MCF 10A (cell line): ENCODE data around the gene CDH24. TPM values are rescaled to one million over a fixed set of nuclear protein-coding genes. Genes with fewer than 3 reads are reported as not detected.

Experiments
- BruUV-seq: library from RNA; stranded (reverse); fragments of 400-500 nt; replicated peaks from 2 replicates; lab custom pipeline; 2021; lab: Mats Ljungman, UMichigan
- CTCF ChIA-PET: fragments of 300-600 bp; sonication (Branson Sonifier 250); formaldehyde crosslinking; extraction: SDS; loops from one replicate; lab custom pipeline; 2021; ENCODE audit warnings: antibody characterized with exemption, inconsistent platforms; lab: Yijun Ruan, JAX
- POLR2A ChIA-PET: fragments of 300-600, 350-650 bp; sonication (Branson Sonifier 250); formaldehyde crosslinking; extraction: SDS; loops from one replicate; lab custom pipeline; 2020; ENCODE audit warnings: antibody characterized with exemption, inconsistent platforms; lab: Yijun Ruan, JAX
- DNase-seq: peaks from one replicate; pipeline ENCODE4 v3.0.0-alpha.2; 2018; ENCODE audit not compliant: unreplicated experiment
- H3K27ac Mint-ChIP-seq: one replicate; pipeline ENCODE4 v1.8.0; 2022; ENCODE audit warnings: mild to moderate bottlenecking, low read depth, mixed read lengths; ENCODE audit not compliant: unreplicated experiment
- H3K27me3 Mint-ChIP-seq: one replicate; pipeline ENCODE4 v1.8.0; 2022; ENCODE audit warnings: mixed read lengths; ENCODE audit not compliant: insufficient read depth, unreplicated experiment
- H3K36me3 Mint-ChIP-seq: one replicate; pipeline ENCODE4 v1.8.0; 2022; ENCODE audit warnings: mild to moderate bottlenecking, moderate library complexity, mixed read lengths; ENCODE audit not compliant: insufficient read depth, unreplicated experiment
- H3K4me1 Mint-ChIP-seq: one replicate; pipeline ENCODE4 v1.8.0; 2022; ENCODE audit warnings: mixed read lengths; ENCODE audit not compliant: insufficient read depth, unreplicated experiment
- H3K4me3 Mint-ChIP-seq: one replicate; pipeline ENCODE4 v1.8.0; 2022; ENCODE audit warnings: mild to moderate bottlenecking, moderate library complexity, mixed read lengths; ENCODE audit not compliant: unreplicated experiment
- H3K9me3 Mint-ChIP-seq: one replicate; pipeline ENCODE4 v1.8.0; 2022; ENCODE audit warnings: mixed read lengths; ENCODE audit not compliant: unreplicated experiment
- CTCF ChIP-seq: fragments of 200-600 bp; IDR thresholded peaks from one replicate; pipeline ENCODE4 v1.8.0; 2022; ENCODE audit warnings: antibody characterized with exemption, mild to moderate bottlenecking; ENCODE audit not compliant: unreplicated experiment
- intact Hi-C: fragments of 100-400 bp; cut with micrococcal nuclease; formaldehyde crosslinking; loops from 2 replicates; pipeline ENCODE4 v1.14.1; 2022
- total RNA-seq: library from RNA; stranded (reverse); gene quantifications from 2 replicates; pipeline ENCODE4 v1.2.3, GENCODE V29; 2022

CDH24 gene
- total RNA-seq, 1 experiment from 2014 or later = 4.9 TPM

GRCh38 chr14:23021434-23021833 is 35.9 kb downstream of the CDH24 start:
- Mint-ChIP-seq H3K4me3 (no peak overlapping the region), H3K27me3 (no peaks in the 10 kb centered on the region), H3K4me1 (no peaks in the 10 kb centered on the region), H3K36me3 (peaks cover 21% of the 10 kb centered on the region), H3K27ac (no peak overlapping the region), H3K9me3 (no peaks in the 10 kb centered on the region)
- DNase-seq = no peak
- TF ChIP-seq CTCF = no peak
- POLR2A ChIA-PET = interaction anchor here (1.1 to 1.3 kb wide), 2 partner anchors 10 to 11 kb away, joined by 3 to 4 read pairs; no protein-coding TSS in a partner anchor
- intact Hi-C loops = no loop called here
- CTCF ChIA-PET = interaction anchor here (0.9 to 1.0 kb wide), 4 partner anchors 12 to 166 kb away, joined by 3 to 5 read pairs (median 3); no protein-coding TSS in a partner anchor
- no TSS peak for BruUV-seq

GRCh38 chr14:23020143-23021128 is 36.9 kb downstream of the CDH24 start:
- no peak overlapping the region for H3K4me3 Mint-ChIP-seq
- no peaks in the 10 kb centered on the region for H3K27me3 Mint-ChIP-seq
- H3K4me1 Mint-ChIP-seq = no peaks in the 10 kb centered on the region
- no TSS peak for BruUV-seq
- intact Hi-C loops = no loop called here
- ChIA-PET POLR2A (interaction anchor here (0.6 to 1.3 kb wide), 3 partner anchors 9 to 72 kb away, joined by 3 to 4 read pairs (median 3); no protein-coding TSS in a partner anchor), CTCF (interaction anchor here (0.6 to 1.9 kb wide), 6 partner anchors 11 to 551 kb away, joined by 3 to 8 read pairs (median 4); partner anchors contain the start of gene CDH24)
- no peak for DNase-seq
- peaks cover 11% of the 10 kb centered on the region for H3K36me3 Mint-ChIP-seq
- no peak overlapping the region for H3K27ac Mint-ChIP-seq
- H3K9me3 Mint-ChIP-seq = no peaks in the 10 kb centered on the region
- TF ChIP-seq CTCF = no peak

GRCh38 chr14:23018107-23018506 is 39.2 kb downstream of the CDH24 start:
- Mint-ChIP-seq H3K36me3 (no peaks in the 10 kb centered on the region), H3K4me1 (no peaks in the 10 kb centered on the region), H3K9me3 (no peaks in the 10 kb centered on the region), H3K27me3 (no peaks in the 10 kb centered on the region), H3K27ac (no peak overlapping the region), H3K4me3 (no peak overlapping the region)
- intact Hi-C loops = no loop called here
- CTCF ChIA-PET = interaction anchor here (0.8 to 1.3 kb wide), 3 partner anchors 9 to 63 kb away, joined by 3 to 5 read pairs (median 3); no protein-coding TSS in a partner anchor
- TF ChIP-seq CTCF = no peak
- POLR2A ChIA-PET = interaction anchor here (0.7 kb wide), 1 partner anchor 11 kb away, joined by 3 read pairs; no protein-coding TSS in a partner anchor
- BruUV-seq = no TSS peak
- no peak for DNase-seq

GRCh38 chr14:23017091-23017490 is 40.2 kb downstream of the CDH24 start:
- ChIA-PET POLR2A (interaction anchor here (1.0 to 2.0 kb wide), 2 partner anchors 10 to 22 kb away, joined by 5 to 10 read pairs; no protein-coding TSS in a partner anchor), CTCF (interaction anchor here (0.6 to 3.6 kb wide), 5 partner anchors 8 to 31 kb away, joined by 3 to 25 read pairs (median 3); no protein-coding TSS in a partner anchor)
- H3K4me1 Mint-ChIP-seq = no peaks in the 10 kb centered on the region
- no peak for TF ChIP-seq CTCF
- no peak overlapping the region for H3K27ac Mint-ChIP-seq
- H3K4me3 Mint-ChIP-seq = no peak overlapping the region
- H3K27me3 Mint-ChIP-seq = no peaks in the 10 kb centered on the region
- DNase-seq = no peak
- no peaks in the 10 kb centered on the region for H3K36me3 Mint-ChIP-seq
- intact Hi-C loops = no loop called here
- BruUV-seq = no TSS peak
- H3K9me3 Mint-ChIP-seq = no peaks in the 10 kb centered on the region
